Measurements from ENCODE around the gene B4GALNT1. TPM values are rescaled to one million over a fixed set of nuclear protein-coding genes. Genes with fewer than 3 reads are reported as not detected.

B4GALNT1 gene
- total and polyA plus RNA-seq, 2 of the 13 experiments (the other 11 are each of a cell fraction or from before 2014, with no cell fraction given), result 4.5 to 5.4 TPM

DNA sequence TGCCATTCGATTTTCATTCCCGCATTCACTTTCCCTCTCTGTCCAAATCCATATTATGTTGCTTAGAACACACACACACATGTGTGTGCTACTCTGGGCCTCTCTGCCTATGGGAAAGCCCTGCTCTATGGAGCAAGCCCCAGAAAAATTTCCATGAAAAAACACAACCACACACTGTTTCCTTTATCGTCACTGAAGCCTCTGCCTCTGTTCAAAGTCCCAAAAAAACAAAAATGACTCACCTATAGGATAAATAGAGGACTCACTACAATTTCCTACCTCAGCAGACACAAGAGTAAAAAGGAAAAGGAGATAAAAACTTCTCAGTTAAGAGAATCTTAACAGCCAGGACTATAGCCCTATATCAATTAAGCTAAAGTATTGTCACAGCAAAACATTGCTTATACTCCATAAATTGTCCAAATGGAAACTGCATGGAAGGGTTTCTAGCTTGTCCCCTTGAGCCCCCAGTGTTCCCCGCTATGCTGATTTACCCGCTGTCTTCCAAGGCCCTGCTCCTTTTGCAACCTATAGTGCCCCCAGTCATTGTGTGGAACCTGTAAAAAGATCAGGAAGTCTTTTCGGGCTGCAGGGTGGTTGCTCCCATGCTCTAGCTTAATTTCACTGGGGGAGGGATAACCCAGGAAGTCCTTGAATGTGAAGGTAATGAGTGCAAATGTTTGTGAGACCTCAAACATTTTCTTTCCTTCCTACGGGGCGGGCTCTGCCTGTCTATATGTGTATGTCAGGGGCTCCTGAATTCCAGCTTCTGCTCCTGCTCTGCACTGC is 53.1 kb downstream of the B4GALNT1 start (continued):
- TF ChIP-seq TSC22D2 (CRISPR knock-in tag; IDR thresholded peaks at IDR 0.05; ENCODE audit: borderline replicate concordance), result no peak
- TF ChIP-seq ZBTB3 (CRISPR knock-in tag; IDR thresholded peaks at IDR 0.05; ENCODE audit: borderline replicate concordance, low read depth), result peak; percentile 15; the same call in 1 of the 2 replicates
- TF ChIP-seq, protein P1, sequence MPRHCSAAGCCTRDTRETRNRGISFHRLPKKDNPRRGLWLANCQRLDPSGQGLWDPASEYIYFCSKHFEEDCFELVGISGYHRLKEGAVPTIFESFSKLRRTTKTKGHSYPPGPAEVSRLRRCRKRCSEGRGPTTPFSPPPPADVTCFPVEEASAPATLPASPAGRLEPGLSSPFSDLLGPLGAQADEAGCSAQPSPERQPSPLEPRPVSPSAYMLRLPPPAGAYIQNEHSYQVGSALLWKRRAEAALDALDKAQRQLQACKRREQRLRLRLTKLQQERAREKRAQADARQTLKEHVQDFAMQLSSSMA (CRISPR knock-in tag; IDR thresholded peaks at IDR 0.05), result no peak
- no peak for TF ChIP-seq AGO1 (IDR thresholded peaks at IDR 0.05; ENCODE audit: low read depth, low read length, poor library complexity, severe bottlenecking)
- TF ChIP-seq ZFY (CRISPR knock-in tag; IDR thresholded peaks at IDR 0.05), result peak; percentile 24; the same call in 1 of the 2 replicates
- TF ChIP-seq, protein P2, sequence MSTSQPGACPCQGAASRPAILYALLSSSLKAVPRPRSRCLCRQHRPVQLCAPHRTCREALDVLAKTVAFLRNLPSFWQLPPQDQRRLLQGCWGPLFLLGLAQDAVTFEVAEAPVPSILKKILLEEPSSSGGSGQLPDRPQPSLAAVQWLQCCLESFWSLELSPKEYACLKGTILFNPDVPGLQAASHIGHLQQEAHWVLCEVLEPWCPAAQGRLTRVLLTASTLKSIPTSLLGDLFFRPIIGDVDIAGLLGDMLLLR (CRISPR knock-in tag; IDR thresholded peaks at IDR 0.05), result no peak
- TF ChIP-seq TMF1 (CRISPR knock-in tag; IDR thresholded peaks at IDR 0.05; ENCODE audit: low read depth), result no peak
- no peak; the same call in 1 of the 2 replicates for TF ChIP-seq ZNF263 (CRISPR knock-in tag; IDR thresholded peaks at IDR 0.05)
- TF ChIP-seq ZNF746 (CRISPR knock-in tag; IDR thresholded peaks at IDR 0.05), result no peak; the same call in 1 of the 2 replicates
- TF ChIP-seq BORCS8-MEF2B (CRISPR knock-in tag; IDR thresholded peaks at IDR 0.05), result peak; percentile 42; the same call in 1 of the 2 replicates
- TF ChIP-seq ZNF235 (CRISPR knock-in tag; IDR thresholded peaks at IDR 0.05; ENCODE audit: borderline replicate concordance), result no peak
- no peak for TF ChIP-seq ZNF615 (CRISPR knock-in tag; IDR thresholded peaks at IDR 0.05; ENCODE audit: borderline replicate concordance)
- 0 out of 2 replicates have a peak, but pooled peaks have one; percentile 26 for TF ChIP-seq ISL2 (CRISPR knock-in tag; IDR thresholded peaks at IDR 0.05)
- TF ChIP-seq SCMH1 (CRISPR knock-in tag; IDR thresholded peaks at IDR 0.05; ENCODE audit: borderline replicate concordance), result no peak
- no peak; the same call in 1 of the 2 replicates for TF ChIP-seq ARHGAP35 (CRISPR knock-in tag; IDR thresholded peaks at IDR 0.05; ENCODE audit: borderline replicate concordance)
- TF ChIP-seq, protein P3, sequence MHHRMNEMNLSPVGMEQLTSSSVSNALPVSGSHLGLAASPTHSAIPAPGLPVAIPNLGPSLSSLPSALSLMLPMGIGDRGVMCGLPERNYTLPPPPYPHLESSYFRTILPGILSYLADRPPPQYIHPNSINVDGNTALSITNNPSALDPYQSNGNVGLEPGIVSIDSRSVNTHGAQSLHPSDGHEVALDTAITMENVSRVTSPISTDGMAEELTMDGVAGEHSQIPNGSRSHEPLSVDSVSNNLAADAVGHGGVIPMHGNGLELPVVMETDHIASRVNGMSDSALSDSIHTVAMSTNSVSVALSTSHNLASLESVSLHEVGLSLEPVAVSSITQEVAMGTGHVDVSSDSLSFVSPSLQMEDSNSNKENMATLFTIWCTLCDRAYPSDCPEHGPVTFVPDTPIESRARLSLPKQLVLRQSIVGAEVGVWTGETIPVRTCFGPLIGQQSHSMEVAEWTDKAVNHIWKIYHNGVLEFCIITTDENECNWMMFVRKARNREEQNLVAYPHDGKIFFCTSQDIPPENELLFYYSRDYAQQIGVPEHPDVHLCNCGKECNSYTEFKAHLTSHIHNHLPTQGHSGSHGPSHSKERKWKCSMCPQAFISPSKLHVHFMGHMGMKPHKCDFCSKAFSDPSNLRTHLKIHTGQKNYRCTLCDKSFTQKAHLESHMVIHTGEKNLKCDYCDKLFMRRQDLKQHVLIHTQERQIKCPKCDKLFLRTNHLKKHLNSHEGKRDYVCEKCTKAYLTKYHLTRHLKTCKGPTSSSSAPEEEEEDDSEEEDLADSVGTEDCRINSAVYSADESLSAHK (CRISPR knock-in tag; IDR thresholded peaks at IDR 0.05; ENCODE audit: borderline replicate concordance), result 0 out of 2 replicates have a peak, but pooled peaks have one; percentile 25
- TF ChIP-seq, protein P4, sequence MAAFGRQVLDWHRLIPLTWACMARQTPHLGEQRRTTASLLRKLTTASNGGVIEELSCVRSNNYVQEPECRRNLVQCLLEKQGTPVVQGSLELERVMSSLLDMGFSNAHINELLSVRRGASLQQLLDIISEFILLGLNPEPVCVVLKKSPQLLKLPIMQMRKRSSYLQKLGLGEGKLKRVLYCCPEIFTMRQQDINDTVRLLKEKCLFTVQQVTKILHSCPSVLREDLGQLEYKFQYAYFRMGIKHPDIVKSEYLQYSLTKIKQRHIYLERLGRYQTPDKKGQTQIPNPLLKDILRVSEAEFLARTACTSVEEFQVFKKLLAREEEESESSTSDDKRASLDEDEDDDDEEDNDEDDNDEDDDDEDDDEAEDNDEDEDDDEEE (CRISPR knock-in tag; IDR thresholded peaks at IDR 0.05), result no peak
- TF ChIP-seq, protein P5, sequence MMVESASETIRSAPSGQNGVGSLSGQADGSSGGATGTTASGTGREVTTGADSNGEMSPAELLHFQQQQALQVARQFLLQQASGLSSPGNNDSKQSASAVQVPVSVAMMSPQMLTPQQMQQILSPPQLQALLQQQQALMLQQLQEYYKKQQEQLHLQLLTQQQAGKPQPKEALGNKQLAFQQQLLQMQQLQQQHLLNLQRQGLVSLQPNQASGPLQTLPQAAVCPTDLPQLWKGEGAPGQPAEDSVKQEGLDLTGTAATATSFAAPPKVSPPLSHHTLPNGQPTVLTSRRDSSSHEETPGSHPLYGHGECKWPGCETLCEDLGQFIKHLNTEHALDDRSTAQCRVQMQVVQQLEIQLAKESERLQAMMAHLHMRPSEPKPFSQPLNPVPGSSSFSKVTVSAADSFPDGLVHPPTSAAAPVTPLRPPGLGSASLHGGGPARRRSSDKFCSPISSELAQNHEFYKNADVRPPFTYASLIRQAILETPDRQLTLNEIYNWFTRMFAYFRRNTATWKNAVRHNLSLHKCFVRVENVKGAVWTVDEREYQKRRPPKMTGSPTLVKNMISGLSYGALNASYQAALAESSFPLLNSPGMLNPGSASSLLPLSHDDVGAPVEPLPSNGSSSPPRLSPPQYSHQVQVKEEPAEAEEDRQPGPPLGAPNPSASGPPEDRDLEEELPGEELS (CRISPR knock-in tag; IDR thresholded peaks at IDR 0.05), result peak; percentile 51; the same call in 1 of the 2 replicates
- TF ChIP-seq, protein P6, sequence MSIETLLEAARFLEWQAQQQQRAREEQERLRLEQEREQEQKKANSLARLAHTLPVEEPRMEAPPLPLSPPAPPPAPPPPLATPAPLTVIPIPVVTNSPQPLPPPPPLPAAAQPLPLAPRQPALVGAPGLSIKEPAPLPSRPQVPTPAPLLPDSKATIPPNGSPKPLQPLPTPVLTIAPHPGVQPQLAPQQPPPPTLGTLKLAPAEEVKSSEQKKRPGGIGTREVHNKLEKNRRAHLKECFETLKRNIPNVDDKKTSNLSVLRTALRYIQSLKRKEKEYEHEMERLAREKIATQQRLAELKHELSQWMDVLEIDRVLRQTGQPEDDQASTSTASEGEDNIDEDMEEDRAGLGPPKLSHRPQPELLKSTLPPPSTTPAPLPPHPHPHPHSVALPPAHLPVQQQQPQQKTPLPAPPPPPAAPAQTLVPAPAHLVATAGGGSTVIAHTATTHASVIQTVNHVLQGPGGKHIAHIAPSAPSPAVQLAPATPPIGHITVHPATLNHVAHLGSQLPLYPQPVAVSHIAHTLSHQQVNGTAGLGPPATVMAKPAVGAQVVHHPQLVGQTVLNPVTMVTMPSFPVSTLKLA (IDR thresholded peaks at IDR 0.05), result peak; percentile 30; the same call in 1 of the 2 replicates
- no peak for TF ChIP-seq ZNF17 (CRISPR knock-in tag; IDR thresholded peaks at IDR 0.05)
